Activated CD4-positive, alpha-beta T cell treated with anti-CD3 and anti-CD28 coated beads, Interleukin-2, Interleukin-4, amounts not matched to agents 100 ng/mL and 50 ng/mL, durations not matched to agents 16 hours and 8 hours (primary cell): ENCODE results near the gene MORN1.

ENCODE experiments used
- DNase-seq: peaks from one replicate; pipeline ENCODE4 v3.0.0-alpha.2; 2020; ENCODE audit warnings: low spot score

The MORN1 gene

GRCh38 chr1:2272686-2273400 is 118.5 kb downstream of the MORN1 start:
- no peak for DNase-seq

DNA sequence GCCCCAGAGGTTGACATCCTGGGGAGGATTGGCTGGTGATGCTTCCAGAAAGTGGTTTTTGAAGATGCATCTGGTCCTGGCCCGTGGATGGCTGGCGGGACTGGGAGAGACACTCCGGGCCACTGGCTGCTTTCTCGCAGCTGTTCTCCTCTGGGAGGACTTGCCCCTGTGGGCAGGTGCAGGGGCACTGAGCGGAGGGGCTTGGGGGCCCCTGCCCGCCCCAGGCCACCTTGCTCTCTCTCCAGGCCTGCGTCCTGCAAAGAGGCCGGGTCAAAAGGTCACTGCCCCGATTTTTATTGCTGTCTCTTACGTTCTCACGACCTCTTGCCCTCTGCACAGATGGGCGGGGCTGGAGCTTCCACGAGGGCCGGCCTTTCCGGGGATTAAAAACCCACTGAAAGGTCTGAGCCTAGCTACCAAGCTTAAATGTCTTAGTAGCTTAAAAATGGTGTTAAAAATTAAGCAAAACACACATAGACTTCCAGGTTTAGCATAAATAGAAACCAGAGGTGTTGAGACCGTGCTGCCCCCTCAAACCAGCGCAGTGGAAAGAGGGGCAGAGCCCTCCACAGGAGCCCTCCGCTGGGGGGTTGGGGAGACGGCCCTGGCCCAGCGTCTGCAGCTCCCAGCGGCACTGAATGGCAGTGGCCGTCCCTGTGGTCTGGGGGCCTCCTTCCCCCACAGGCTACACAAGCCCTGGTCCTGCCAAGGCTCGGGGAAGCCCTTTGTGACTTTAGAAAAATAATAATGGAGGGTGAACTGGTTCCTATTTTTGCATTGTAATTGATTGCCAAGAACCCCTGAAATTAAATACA is 119.3 kb downstream of the MORN1 start:
- DNase-seq: no peak
